Measurements from ENCODE around the gene TJAP1. TPM values are rescaled to one million over a fixed set of nuclear protein-coding genes. Genes with fewer than 3 reads are reported as not detected.

The TJAP1 gene
- total RNA-seq, 1 donor from 2014 or later = 24.1 TPM

DNA sequence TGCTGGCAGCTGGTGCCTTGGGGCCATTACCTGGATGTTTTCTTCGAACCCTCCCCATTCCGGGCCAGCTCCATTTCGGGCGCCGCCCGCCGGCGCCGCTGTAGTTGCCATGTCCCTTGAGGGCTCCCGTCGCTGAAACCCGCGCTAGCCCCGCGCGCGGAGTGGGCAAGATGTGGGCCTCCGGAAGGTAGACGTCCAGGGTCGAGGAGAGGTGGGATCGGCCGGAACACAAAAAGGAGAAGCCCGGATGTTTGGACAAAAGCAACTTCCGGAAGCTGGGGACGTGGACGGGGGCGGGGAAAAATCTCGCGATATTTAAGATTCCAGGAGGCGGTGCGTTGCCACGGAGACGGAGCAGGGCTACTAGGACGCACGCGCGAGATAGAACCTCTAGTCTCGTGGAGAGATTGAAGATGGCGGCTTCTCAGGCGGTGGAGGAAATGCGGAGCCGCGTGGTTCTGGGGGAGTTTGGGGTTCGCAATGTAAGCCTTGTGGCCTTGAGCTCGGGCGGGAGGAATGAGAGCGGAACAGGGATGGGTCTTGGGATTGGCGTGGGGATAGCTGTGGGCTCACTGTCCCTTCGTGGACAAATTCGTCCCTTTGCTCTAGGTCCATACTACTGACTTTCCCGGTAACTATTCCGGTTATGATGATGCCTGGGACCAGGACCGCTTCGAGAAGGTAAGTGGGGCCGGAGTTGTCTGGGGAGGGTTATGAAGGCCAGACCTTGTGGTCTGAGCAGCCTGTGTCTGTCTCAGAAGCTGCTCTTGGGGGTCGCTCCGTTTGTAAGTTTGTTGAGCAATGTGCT lies 39.5 kb downstream of the TJAP1 start, which contains the start of the genes POLR1C and YIPF3:
Gene POLR1C, plus strand, starts transcription at position 393 of the 808 bp plus-strand sequence. Its CDS starts 21 bp downstream, at position 414.
Gene YIPF3, minus strand, starts transcription at position 230 of the 808 bp plus-strand sequence. Its CDS starts 119 bp downstream, at position 111.
- peak; percentile 97 for DNase-seq
- Histone ChIP-seq H3K27me3 (ENCODE audit: low read depth) (no peaks in the 10 kb centered on the region), H3K27ac (replicated peaks) (peak within 1 kb of the TSS; percentile 93), H3K4me3 (peak within 1 kb of the TSS; percentile 92), H3K9me3 (replicated peaks) (no peaks in the 10 kb centered on the region), H3K4me1 (peaks cover 87% of the 10 kb centered on the region), H3K36me3 (peaks cover 65% of the 10 kb centered on the region)
- no peak for TF ChIP-seq CTCF (IDR thresholded peaks at IDR 0.05; ENCODE audit: borderline replicate concordance)
- intact Hi-C loops (cut with micrococcal nuclease) = no loop called here

DNA sequence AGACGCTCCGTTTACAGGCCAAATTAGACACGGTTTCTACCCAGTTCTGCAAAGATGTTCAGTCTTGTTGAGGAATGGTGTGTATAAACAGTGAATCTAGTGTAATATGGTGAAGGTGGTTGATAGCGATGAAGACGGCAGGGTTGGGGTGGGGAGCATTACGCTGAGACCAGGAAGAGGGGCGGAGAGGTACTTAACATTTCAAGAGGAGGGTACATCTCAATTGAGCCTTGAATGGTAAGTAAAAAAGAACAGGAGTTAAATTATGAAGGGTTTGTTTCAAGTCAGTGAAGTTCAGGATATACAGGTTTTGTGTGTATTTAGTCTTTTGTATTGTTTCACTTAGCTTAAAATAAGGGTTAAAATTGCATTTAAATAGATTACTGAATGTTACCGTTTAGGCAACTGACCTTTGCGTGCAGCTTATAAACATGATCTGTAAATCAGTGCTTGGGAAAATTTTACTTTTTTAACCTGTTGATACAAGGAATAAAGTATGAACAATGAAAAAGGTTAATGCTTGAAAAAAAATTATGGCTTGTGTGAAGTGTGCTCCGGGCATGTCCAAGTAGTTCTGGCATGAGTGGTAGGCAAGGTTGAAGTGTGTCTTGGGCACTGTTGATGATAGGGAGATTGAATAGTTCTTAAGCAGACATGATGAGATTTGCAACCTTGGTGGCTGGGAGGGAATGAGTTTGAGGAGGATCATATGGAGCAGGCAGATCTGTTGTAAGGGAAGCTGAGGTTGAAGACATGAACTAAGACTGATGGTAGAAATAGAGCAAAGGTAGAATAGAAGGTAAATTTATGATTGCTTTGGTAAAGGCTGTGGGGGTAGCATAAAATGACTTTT lies 40.4 kb downstream of the TJAP1 start:
- no peaks in the 10 kb centered on the region for H3K27me3 ChIP-seq (ENCODE audit: low read depth)
- H3K4me3 ChIP-seq = peak overlapping the region; percentile 92
- intact Hi-C loops (cut with micrococcal nuclease) = no loop called here
- H3K4me1 ChIP-seq = peaks cover 87% of the 10 kb centered on the region
- no peak for TF ChIP-seq CTCF (IDR thresholded peaks at IDR 0.05; ENCODE audit: borderline replicate concordance)
- peaks cover 65% of the 10 kb centered on the region for H3K36me3 ChIP-seq
- no peaks in the 10 kb centered on the region for H3K9me3 ChIP-seq (replicated peaks)
- peak overlapping the region; percentile 93 for H3K27ac ChIP-seq (replicated peaks)
- no peak for DNase-seq

GRCh38 chr6:43520097-43520496 lies 42.7 kb downstream of the TJAP1 start:
- no peaks in the 10 kb centered on the region for H3K9me3 ChIP-seq (replicated peaks)
- intact Hi-C loops (cut with micrococcal nuclease) = no loop called here
- H3K4me3 ChIP-seq = no peak overlapping the region
- peaks cover 65% of the 10 kb centered on the region for H3K36me3 ChIP-seq
- peaks cover 73% of the 10 kb centered on the region for H3K4me1 ChIP-seq
- no peaks in the 10 kb centered on the region for H3K27me3 ChIP-seq (ENCODE audit: low read depth)
- DNase-seq = no peak
- H3K27ac ChIP-seq (replicated peaks) = no peak overlapping the region
- no peak for TF ChIP-seq CTCF (IDR thresholded peaks at IDR 0.05; ENCODE audit: borderline replicate concordance)

DNA sequence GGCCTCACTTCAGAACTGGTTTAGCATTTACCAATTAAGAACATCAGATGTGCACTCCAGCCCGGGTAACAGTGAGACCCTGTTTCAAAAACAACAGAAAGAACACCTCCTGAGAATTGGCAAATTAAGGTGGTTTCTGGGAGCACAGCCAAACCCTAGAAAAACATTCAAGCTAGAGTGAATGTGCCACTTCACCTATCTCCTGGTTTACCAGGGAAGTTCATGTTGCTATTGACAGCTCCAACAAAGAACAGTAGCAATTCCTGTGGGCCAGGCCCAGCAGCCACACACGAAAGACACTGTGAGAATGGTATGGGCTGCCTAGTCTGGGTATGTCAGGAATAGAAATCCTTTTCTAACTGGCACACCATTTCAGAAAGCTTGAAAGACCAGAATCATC lies 44.5 kb downstream of the TJAP1 start:
- Histone ChIP-seq H3K27ac (replicated peaks) (peak overlapping the region; percentile 68), H3K27me3 (ENCODE audit: low read depth) (no peaks in the 10 kb centered on the region), H3K9me3 (replicated peaks) (no peaks in the 10 kb centered on the region), H3K4me1 (peaks cover 57% of the 10 kb centered on the region), H3K36me3 (peaks cover 78% of the 10 kb centered on the region), H3K4me3 (no peak overlapping the region)
- intact Hi-C loops (cut with micrococcal nuclease) = no loop called here
- no peak for DNase-seq
- no peak for TF ChIP-seq CTCF (IDR thresholded peaks at IDR 0.05; ENCODE audit: borderline replicate concordance)

GRCh38 chr6:43522547-43523261 lies 45.3 kb downstream of the TJAP1 start:
- TF ChIP-seq CTCF (IDR thresholded peaks at IDR 0.05; ENCODE audit: borderline replicate concordance) = no peak

More at GRCh38 chr6:43522547-43523261, 45.3 kb downstream of the TJAP1 start:
- Histone ChIP-seq H3K4me3 (no peak overlapping the region), H3K27me3 (ENCODE audit: low read depth) (no peaks in the 10 kb centered on the region), H3K9me3 (replicated peaks) (no peaks in the 10 kb centered on the region), H3K27ac (replicated peaks) (peak overlapping the region; percentile 68), H3K4me1 (peaks cover 49% of the 10 kb centered on the region), H3K36me3 (peaks cover 87% of the 10 kb centered on the region)
- DNase-seq = no peak
- intact Hi-C loops (cut with micrococcal nuclease) = no loop called here

Measured in left ventricle myocardium inferior (tissue), 1 donor.